ENCODE data around the gene RIPOR2. TPM values are rescaled to one million over a fixed set of nuclear protein-coding genes. Genes with fewer than 3 reads are reported as not detected.
"Not testable (repeated sequence)": the region's sequence is repeated elsewhere in the genome, so short reads cannot be mapped to it uniquely, and the experiment has no call there.

Gene RIPOR2
- total RNA-seq, 1 donor from 2014 or later, result 38.0 TPM

- Histone ChIP-seq H3K27ac (no peak overlapping the region), H3K27me3 (ENCODE audit: low read depth) (no peaks in the 10 kb centered on the region), H3K9me3 (no peaks in the 10 kb centered on the region), H3K36me3 (no peaks in the 10 kb centered on the region), H3K4me3 (no peak overlapping the region), H3K4me1 (peaks cover 4% of the 10 kb centered on the region)
- TF ChIP-seq, protein P1, sequence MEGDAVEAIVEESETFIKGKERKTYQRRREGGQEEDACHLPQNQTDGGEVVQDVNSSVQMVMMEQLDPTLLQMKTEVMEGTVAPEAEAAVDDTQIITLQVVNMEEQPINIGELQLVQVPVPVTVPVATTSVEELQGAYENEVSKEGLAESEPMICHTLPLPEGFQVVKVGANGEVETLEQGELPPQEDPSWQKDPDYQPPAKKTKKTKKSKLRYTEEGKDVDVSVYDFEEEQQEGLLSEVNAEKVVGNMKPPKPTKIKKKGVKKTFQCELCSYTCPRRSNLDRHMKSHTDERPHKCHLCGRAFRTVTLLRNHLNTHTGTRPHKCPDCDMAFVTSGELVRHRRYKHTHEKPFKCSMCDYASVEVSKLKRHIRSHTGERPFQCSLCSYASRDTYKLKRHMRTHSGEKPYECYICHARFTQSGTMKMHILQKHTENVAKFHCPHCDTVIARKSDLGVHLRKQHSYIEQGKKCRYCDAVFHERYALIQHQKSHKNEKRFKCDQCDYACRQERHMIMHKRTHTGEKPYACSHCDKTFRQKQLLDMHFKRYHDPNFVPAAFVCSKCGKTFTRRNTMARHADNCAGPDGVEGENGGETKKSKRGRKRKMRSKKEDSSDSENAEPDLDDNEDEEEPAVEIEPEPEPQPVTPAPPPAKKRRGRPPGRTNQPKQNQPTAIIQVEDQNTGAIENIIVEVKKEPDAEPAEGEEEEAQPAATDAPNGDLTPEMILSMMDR (IDR thresholded peaks at IDR 0.05), result no peak
- DNase-seq (no peak), ATAC-seq (peak in 1 of 2 donors; percentile 23)
- intact Hi-C loops (cut with DNase I), result no loop called here
Measured at GRCh38 chr6:24919056-24919892, 16.5 kb downstream of the RIPOR2 start.

- Histone ChIP-seq H3K27ac (no peak overlapping the region), H3K27me3 (ENCODE audit: low read depth) (no peaks in the 10 kb centered on the region), H3K36me3 (no peaks in the 10 kb centered on the region), H3K9me3 (no peaks in the 10 kb centered on the region), H3K4me1 (peaks cover 4% of the 10 kb centered on the region), H3K4me3 (no peak overlapping the region)
- no peak for ATAC-seq
- TF ChIP-seq, protein P1 (IDR thresholded peaks at IDR 0.05), result no peak
- DNase-seq, result no peak
- intact Hi-C loops (cut with DNase I), result no loop called here
Measured at GRCh38 chr6:24918641-24919055, 17.1 kb downstream of the RIPOR2 start.

- H3K4me3 ChIP-seq, result no peak overlapping the region
- ATAC-seq, result no peak
- intact Hi-C loops (cut with DNase I), result no loop called here
- H3K27me3 ChIP-seq (ENCODE audit: low read depth), result no peaks in the 10 kb centered on the region
- H3K4me1 ChIP-seq, result peaks cover 12% of the 10 kb centered on the region
- no peak overlapping the region for H3K27ac ChIP-seq
- TF ChIP-seq, protein P1 (IDR thresholded peaks at IDR 0.05), result no peak
- H3K36me3 ChIP-seq, result no peaks in the 10 kb centered on the region
- no peaks in the 10 kb centered on the region for H3K9me3 ChIP-seq
- no peak for DNase-seq
Measured at GRCh38 chr6:24916496-24916895, 19.3 kb downstream of the RIPOR2 start.

DNA sequence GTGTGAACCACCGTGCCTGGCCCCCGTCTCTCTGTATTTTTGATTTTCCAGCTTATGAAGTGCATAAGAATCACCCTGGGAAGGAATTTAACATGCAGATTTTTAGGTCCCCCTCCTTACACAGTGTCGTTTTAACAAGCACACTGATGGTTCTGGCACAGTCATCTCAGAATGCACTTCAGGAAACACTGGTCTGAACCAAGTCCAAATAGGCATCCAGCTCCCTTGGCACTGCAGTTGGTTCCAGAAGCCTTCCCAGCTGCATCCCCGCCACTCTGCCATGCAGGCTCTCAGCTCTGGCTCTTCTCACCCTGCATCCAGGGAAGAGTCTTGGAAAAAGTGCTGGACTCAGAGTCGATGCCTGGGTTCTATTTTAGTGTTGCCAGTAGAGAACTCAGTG is 20.1 kb downstream of the RIPOR2 start:
- H3K4me3 ChIP-seq, result no peak overlapping the region
- intact Hi-C loops (cut with DNase I), result no loop called here
- no peaks in the 10 kb centered on the region for H3K36me3 ChIP-seq
- DNase-seq (no peak), ATAC-seq (no peak)
- H3K4me1 ChIP-seq, result peaks cover 17% of the 10 kb centered on the region
- no peak overlapping the region for H3K27ac ChIP-seq
- no peaks in the 10 kb centered on the region for H3K27me3 ChIP-seq (ENCODE audit: low read depth)
- TF ChIP-seq, protein P1 (IDR thresholded peaks at IDR 0.05), result no peak
- H3K9me3 ChIP-seq, result no peaks in the 10 kb centered on the region

DNA sequence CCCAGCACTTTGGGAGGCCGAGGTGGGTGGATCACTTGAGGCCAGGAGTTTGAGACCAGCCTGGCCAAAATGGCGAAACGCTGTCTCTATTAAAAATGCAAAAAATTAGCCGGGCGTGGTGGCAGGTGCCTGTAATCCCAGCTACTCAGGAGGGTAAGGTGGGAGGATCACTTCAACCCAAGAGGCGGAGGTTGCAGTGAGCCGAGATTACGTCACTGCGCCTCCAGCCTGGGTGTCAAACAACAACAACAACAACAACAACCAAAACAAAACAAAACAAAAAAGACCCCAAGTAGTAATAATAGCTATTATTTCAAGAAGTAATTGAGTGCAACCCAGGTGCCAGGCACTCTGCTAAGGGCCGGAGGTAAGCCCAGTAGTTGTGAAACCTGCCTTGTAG is 21.7 kb downstream of the RIPOR2 start:
- ATAC-seq; DNase-seq; H3K27me3 ChIP-seq (ENCODE audit: low read depth); H3K36me3 ChIP-seq; intact Hi-C loops (cut with DNase I); H3K27ac ChIP-seq; H3K9me3 ChIP-seq; H3K4me3 ChIP-seq: not testable (repeated sequence)
- H3K4me1 ChIP-seq, result peaks cover 31% of the 10 kb centered on the region

GRCh38 chr6:24911796-24912382 is 23.9 kb downstream of the RIPOR2 start:
- intact Hi-C loops (cut with DNase I), result no loop called here
- TF ChIP-seq, protein P1 (IDR thresholded peaks at IDR 0.05), result no peak
- no peak for ATAC-seq
- H3K36me3 ChIP-seq, result no peaks in the 10 kb centered on the region
- H3K27me3 ChIP-seq (ENCODE audit: low read depth), result no peaks in the 10 kb centered on the region
- no peak for DNase-seq
- peak overlapping the region; percentile 64 for H3K4me3 ChIP-seq
- H3K27ac ChIP-seq, result peak overlapping the region; percentile 50
- peaks cover 37% of the 10 kb centered on the region for H3K4me1 ChIP-seq
- no peaks in the 10 kb centered on the region for H3K9me3 ChIP-seq

Measured in lower lobe of right lung (tissue), 2 donors.